Aorta (tissue), 5 donors: Measurements from ENCODE around the gene GAREM1. TPM values are rescaled to one million over a fixed set of nuclear protein-coding genes. Genes with fewer than 3 reads are reported as not detected.
A peak's percentile ranks its signal among the peaks of the same experiment; 100 is the strongest.
"Not testable (repeated sequence)": the region's sequence is repeated elsewhere in the genome, so short reads cannot be mapped to it uniquely, and the experiment has no call there.

ENCODE experiments used
- ATAC-seq: fragments of 200-7000 bp; cut with Tn5 transposase; one replicate; pipeline ENCODE4 v1.9.1; 2022; ENCODE audit warnings: moderate library complexity; ENCODE audit not compliant: low FRiP score
- DNase-seq, 2 donors: peaks; one replicate each; pipeline ENCODE4 v3.0.0-alpha.2; 2020
- H3K27ac ChIP-seq, 2 donors: one replicate each; pipeline ENCODE4 v1.5.1; 2013; ENCODE audit warnings: low read length in 2 of 2, mild to moderate bottlenecking in 2 of 2, moderate library complexity in 2 of 2, control low read depth in 1 of 2, inconsistent platforms in 1 of 2, low read depth in 1 of 2
- H3K27me3 ChIP-seq, 2 donors: one replicate each; pipeline ENCODE4 v1.6.1; 2013; ENCODE audit warnings: control low read depth in 1 of 2, low read length in 1 of 2, mild to moderate bottlenecking in 1 of 2, moderate library complexity in 1 of 2; ENCODE audit not compliant: insufficient read depth in 2 of 2, control insufficient read depth in 1 of 2
- H3K36me3 ChIP-seq, 2 donors: one replicate each; pipeline ENCODE4 v1.6.1; 2013; ENCODE audit warnings: control low read depth in 1 of 2, low read length in 1 of 2, mild to moderate bottlenecking in 1 of 2; ENCODE audit not compliant: insufficient read depth in 2 of 2, control insufficient read depth in 1 of 2
- H3K4me1 ChIP-seq, 2 donors: one replicate each; pipeline ENCODE4 v1.6.1; 2013; ENCODE audit warnings: low read length in 2 of 2, control low read depth in 1 of 2, mild to moderate bottlenecking in 1 of 2, moderate library complexity in 1 of 2; ENCODE audit not compliant: insufficient read depth in 2 of 2, control insufficient read depth in 1 of 2
- H3K4me3 ChIP-seq, 2 donors: one replicate each; pipeline ENCODE4 v1.5.1; 2013; ENCODE audit warnings: low read length in 2 of 2, control low read depth in 1 of 2, mild to moderate bottlenecking in 1 of 2
- H3K9me3 ChIP-seq: one replicate; pipeline ENCODE4 v1.6.1; 2013; ENCODE audit warnings: mild to moderate bottlenecking, low read length; ENCODE audit not compliant: control insufficient read depth
- WGBS, 2 donors: extraction: QIAGEN DNeasy Blood & Tissue Kit; methylation state at CpG; one replicate each; pipeline ENCODE4 v1.1.7; 2013; 5-methylcytosine and 5-hydroxymethylcytosine counted together
- intact Hi-C, 2 donors: fragments of 100-400 bp; cut with DNase I; formaldehyde crosslinking; loops; one replicate each; pipeline versions ENCODE4 v1.14.2 to v1.15.0; 2022
- polyA plus RNA-seq, 2 donors: library from polyadenylated mRNA; stranded (reverse); fragments of 200-250 nt; gene quantifications; one replicate each; pipeline ENCODE4 v1.2.3, GENCODE V29; 2013
- total RNA-seq, 2 donors: library from RNA; stranded (reverse); fragmentation: NEBNext Ultra II Directional; extraction: Animal tissue kit (Norgen Biotek cat#: 25700); gene quantifications; one replicate each; pipeline ENCODE4 v1.2.1, GENCODE V29; 2021
- donor health status: healthy with polysubstance abuse.
- donor health status: Bipolar disorder and iron deficiency.
- donor health status: DM: no; HTN: no; CAD: no.
- donor health status: DM: no; HTN: no; CAD: no.
- donor health status: DM: yes; HTN: yes; CAD: no.

Gene GAREM1
- total and polyA plus RNA-seq, 4 donors = 2.4 to 24.0 (median 7.0) TPM

GRCh38 chr18:32301361-32301760, 169.3 kb downstream of the GAREM1 start:
- H3K27me3 ChIP-seq = no peaks in the 10 kb centered on the region
- peak overlapping the region; percentile 55 to 84 for H3K27ac ChIP-seq
- ATAC-seq (no peak), DNase-seq (no peak)
- peaks cover 8 to 9% of the 10 kb centered on the region in 2 donors for H3K4me1 ChIP-seq
- no peaks in the 10 kb centered on the region for H3K36me3 ChIP-seq
- WGBS, 2 donors = 62 to 67% methylated on average over 4 of the region's 4 CpGs
- intact Hi-C loops = loop anchor here in 1 of 2 donors (5.0 kb wide), 1 partner anchor 46 kb away; no protein-coding TSS in a partner anchor
- no peaks in the 10 kb centered on the region for H3K9me3 ChIP-seq
- H3K4me3 ChIP-seq = no peak overlapping the region

- Histone ChIP-seq H3K27ac (no peak overlapping the region), H3K9me3 (no peaks in the 10 kb centered on the region), H3K36me3 (no peaks in the 10 kb centered on the region), H3K4me1 (peaks cover 8 to 9% of the 10 kb centered on the region in 2 donors), H3K27me3 (no peaks in the 10 kb centered on the region), H3K4me3 (no peak overlapping the region)
- intact Hi-C loops = loop anchor here in 1 of 2 donors (5.0 kb wide), 1 partner anchor 46 kb away; no protein-coding TSS in a partner anchor
- WGBS, 2 donors = 12 to 14% methylated on average over 5 of the region's 5 CpGs
- ATAC-seq (no peak), DNase-seq (no peak)
These were observed 169.8 kb downstream of the GAREM1 start for GRCh38 chr18:32300914-32301313.

DNA sequence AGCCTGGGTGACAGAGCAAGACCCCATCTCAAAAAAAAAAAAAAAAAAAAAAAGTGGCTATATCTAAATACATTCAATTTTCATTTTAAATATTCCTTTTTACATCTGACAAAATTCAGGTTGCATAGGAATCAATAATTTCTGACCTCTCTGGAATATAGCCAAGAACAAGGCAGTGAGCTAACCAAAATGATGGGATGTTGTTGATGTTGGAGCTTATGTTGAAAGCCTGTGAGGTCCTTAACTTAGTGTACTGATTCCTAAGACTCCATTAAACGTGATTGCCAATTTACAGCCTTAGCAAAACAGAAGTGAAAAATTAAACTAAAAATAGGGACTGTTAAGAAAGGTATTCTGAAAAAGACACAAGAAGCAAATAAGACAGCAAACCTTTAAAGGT, 171.2 kb downstream of the GAREM1 start:
- H3K27ac ChIP-seq = no peak overlapping the region
- 5 to 8% methylated on average over 1 of the region's 1 CpG for WGBS, 2 donors
- H3K4me1 ChIP-seq = peaks cover 8 to 9% of the 10 kb centered on the region in 2 donors
- DNase-seq (no peak), ATAC-seq (no peak)
- H3K4me3 ChIP-seq = no peak overlapping the region
- no peaks in the 10 kb centered on the region for H3K9me3 ChIP-seq
- intact Hi-C loops = no loop called here
- H3K27me3 ChIP-seq = no peaks in the 10 kb centered on the region
- no peaks in the 10 kb centered on the region for H3K36me3 ChIP-seq

GRCh38 chr18:32298171-32298667, 172.5 kb downstream of the GAREM1 start:
- Histone ChIP-seq H3K27me3 (no peaks in the 10 kb centered on the region), H3K36me3 (no peaks in the 10 kb centered on the region), H3K4me1 (peaks cover 5 to 9% of the 10 kb centered on the region in 2 donors), H3K4me3 (no peak overlapping the region), H3K27ac (no peak overlapping the region), H3K9me3 (no peaks in the 10 kb centered on the region)
- intact Hi-C loops = no loop called here
- ATAC-seq (no peak), DNase-seq (no peak)
- 82 to 88% methylated on average over 6 of the region's 6 CpGs for WGBS, 2 donors

DNA sequence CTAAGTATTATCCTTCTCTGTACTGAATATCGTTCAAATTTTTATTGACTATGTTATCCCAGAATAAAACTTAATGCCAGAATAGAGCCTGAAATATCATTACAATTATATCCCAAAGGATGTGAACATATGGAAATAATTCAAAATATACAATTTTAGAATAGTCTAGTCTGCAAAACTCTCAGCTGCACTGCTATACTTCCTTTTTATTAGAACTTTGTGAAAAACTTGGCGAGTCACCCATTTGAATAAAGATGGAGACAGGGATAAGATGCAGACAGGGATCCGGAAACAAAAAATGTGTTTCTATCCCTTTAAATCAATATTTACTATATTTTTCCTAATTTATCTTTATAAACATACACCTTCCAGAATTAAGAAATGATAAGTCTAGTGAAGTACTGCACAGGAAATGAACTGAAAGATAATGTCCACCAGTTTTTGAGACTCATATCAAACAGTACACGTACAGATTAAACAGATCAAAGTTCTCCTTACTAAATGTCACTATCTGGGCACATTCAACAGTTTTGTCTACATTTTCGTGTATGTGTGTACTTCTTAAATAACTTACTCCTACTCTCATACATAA, 173.0 kb downstream of the GAREM1 start:
- no peaks in the 10 kb centered on the region for H3K36me3 ChIP-seq
- H3K27ac ChIP-seq = no peak overlapping the region
- H3K4me1 ChIP-seq = peaks cover under 1 to 8% of the 10 kb centered on the region in 2 donors
- H3K4me3 ChIP-seq = no peak overlapping the region
- no peaks in the 10 kb centered on the region for H3K9me3 ChIP-seq
- ATAC-seq (no peak), DNase-seq (no peak)
- no peaks in the 10 kb centered on the region for H3K27me3 ChIP-seq
- intact Hi-C loops = no loop called here
- 59 to 61% methylated on average over 5 of the region's 5 CpGs for WGBS, 2 donors

DNA sequence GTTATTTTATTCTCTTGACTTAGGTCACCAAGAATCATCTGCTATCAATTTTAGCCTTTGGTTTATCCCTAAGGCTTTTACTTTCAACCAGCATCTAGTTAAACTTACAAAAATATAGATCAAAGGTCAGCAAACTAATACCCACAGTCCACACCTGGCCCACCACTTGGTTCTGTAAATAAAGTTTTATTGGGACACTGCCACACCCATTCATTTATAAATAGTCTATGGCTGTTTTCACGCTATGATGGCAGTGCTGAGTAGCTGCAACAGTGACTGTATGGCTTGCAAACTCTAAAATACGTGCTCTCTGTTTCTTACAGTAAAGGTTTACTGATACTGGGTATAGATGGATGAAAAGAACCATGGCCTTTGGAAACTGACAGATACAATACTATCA, 173.8 kb downstream of the GAREM1 start:
- no peak for DNase-seq
- no peaks in the 10 kb centered on the region for H3K27me3 ChIP-seq
- no peak overlapping the region for H3K27ac ChIP-seq
- H3K4me3 ChIP-seq = no peak overlapping the region
- H3K36me3 ChIP-seq = no peaks in the 10 kb centered on the region
- ATAC-seq = no peak
- 94 to 95% methylated on average over 2 of the region's 2 CpGs for WGBS, 2 donors
- intact Hi-C loops = no loop called here
- H3K4me1 ChIP-seq = peaks cover 0 to 5% of the 10 kb centered on the region in 2 donors
- H3K9me3 ChIP-seq = no peaks in the 10 kb centered on the region

DNA sequence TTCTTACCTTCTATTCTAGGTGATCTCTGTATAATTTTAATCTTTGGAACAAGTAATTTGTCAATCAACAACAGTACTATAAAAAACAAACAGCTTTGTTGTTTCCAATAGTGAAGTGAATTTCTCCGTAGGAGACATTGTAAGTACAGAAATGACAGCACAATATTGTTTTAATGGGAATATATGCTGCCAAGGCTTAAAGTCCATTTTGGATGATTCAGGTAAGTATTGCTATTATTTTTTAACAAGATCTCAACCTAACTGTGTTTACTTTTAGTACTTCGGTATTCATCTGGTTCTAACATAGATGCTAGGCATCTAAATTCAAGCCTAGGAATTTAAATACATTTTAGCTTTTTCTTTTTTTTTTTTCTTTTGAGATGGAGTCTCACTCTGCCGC, 175.1 kb downstream of the GAREM1 start:
- H3K27me3 ChIP-seq = no peaks in the 10 kb centered on the region
- H3K9me3 ChIP-seq = no peaks in the 10 kb centered on the region
- H3K4me3 ChIP-seq = no peak overlapping the region
- H3K4me1 ChIP-seq = peaks cover 0 to 2% of the 10 kb centered on the region in 2 donors
- no peaks in the 10 kb centered on the region for H3K36me3 ChIP-seq
- intact Hi-C loops = no loop called here
- 94 to 96% methylated on average over 3 of the region's 3 CpGs for WGBS, 2 donors
- DNase-seq (no peak), ATAC-seq (no peak)
- no peak overlapping the region for H3K27ac ChIP-seq

DNA sequence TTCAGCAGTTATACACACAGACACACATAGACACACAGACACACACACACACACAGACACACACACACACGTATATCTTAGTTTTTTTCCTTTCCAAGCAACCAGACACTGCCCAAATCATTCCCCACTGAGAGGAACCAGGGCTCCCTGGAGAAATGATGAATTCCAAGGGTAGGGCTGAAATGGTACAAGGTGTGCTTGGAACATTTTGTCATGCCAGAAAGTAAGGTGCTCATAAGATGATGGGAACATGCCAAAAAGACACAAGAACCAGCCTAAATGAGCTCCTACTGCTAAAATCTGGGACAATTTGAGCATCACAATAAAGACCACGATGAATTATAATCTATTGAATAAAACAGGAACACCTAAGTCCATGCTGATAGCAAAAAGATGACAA, 177.6 kb downstream of the GAREM1 start:
- Histone ChIP-seq H3K27me3 (no peaks in the 10 kb centered on the region), H3K27ac (no peak overlapping the region), H3K36me3 (no peaks in the 10 kb centered on the region), H3K4me3 (no peak overlapping the region), H3K4me1 (no peaks in the 10 kb centered on the region), H3K9me3 (no peaks in the 10 kb centered on the region)
- no peak for DNase-seq
- 80 to 91% methylated on average over 2 of the region's 2 CpGs for WGBS, 2 donors
- no peak for ATAC-seq
- intact Hi-C loops = no loop called here

GRCh38 chr18:32291623-32292022, 179.1 kb downstream of the GAREM1 start:
- H3K9me3 ChIP-seq, ATAC-seq, DNase-seq, H3K36me3 ChIP-seq, H3K27me3 ChIP-seq, intact Hi-C loops, H3K4me1 ChIP-seq, H3K4me3 ChIP-seq, H3K27ac ChIP-seq: not testable (repeated sequence)
- WGBS, 2 donors = 79 to 91% methylated on average over 3 of the region's 3 CpGs
